ENCODE measurements around the gene SREBF1. TPM values are rescaled to one million over a fixed set of nuclear protein-coding genes. Genes with fewer than 3 reads are reported as not detected.

Gene SREBF1
- total RNA-seq, 1 donor from 2014 or later, result 171 TPM

GRCh38 chr17:17841601-17842025, 4.8 kb upstream of the SREBF1 start:
- no peak overlapping the region for H3K27ac Mint-ChIP-seq
- intact Hi-C loops (cut with micrococcal nuclease), result no loop called here
- H3K36me3 Mint-ChIP-seq (ENCODE audit: low read depth), result peaks cover 2% of the 10 kb centered on the region
- no peaks in the 10 kb centered on the region for H3K9me3 Mint-ChIP-seq
- no peak for DNase-seq
- H3K4me1 Mint-ChIP-seq, result peaks cover 39% of the 10 kb centered on the region
- H3K27me3 Mint-ChIP-seq, result no peaks in the 10 kb centered on the region
- H3K4me3 Mint-ChIP-seq, result no peak overlapping the region

GRCh38 chr17:17840751-17841591, 4.2 kb upstream of the SREBF1 start:
- Mint-ChIP-seq H3K36me3 (ENCODE audit: low read depth) (peaks cover 1% of the 10 kb centered on the region), H3K27me3 (no peaks in the 10 kb centered on the region), H3K27ac (peak overlapping the region; percentile 93), H3K9me3 (no peaks in the 10 kb centered on the region), H3K4me3 (peak overlapping the region; percentile 81), H3K4me1 (peaks cover 38% of the 10 kb centered on the region)
- peak; percentile 71 for DNase-seq
- intact Hi-C loops (cut with micrococcal nuclease), result loop anchor here (1.0 kb wide), 1 partner anchor 8 kb away; no protein-coding TSS in a partner anchor

- Mint-ChIP-seq H3K36me3 (ENCODE audit: low read depth) (peaks cover 5% of the 10 kb centered on the region), H3K9me3 (no peaks in the 10 kb centered on the region), H3K27ac (peak overlapping the region; percentile 93), H3K27me3 (no peaks in the 10 kb centered on the region), H3K4me3 (peak overlapping the region; percentile 84), H3K4me1 (peaks cover 46% of the 10 kb centered on the region)
- intact Hi-C loops (cut with micrococcal nuclease), result loop anchor here (1.0 to 5.0 kb wide), 2 partner anchors 9 to 477 kb away; partner anchors contain the start of gene SMCR8
- DNase-seq, result peak; percentile 95
These were observed 3.3 kb upstream of the SREBF1 start for GRCh38 chr17:17839791-17840707.

- peak overlapping the region; percentile 98 for H3K4me3 Mint-ChIP-seq
- H3K27me3 Mint-ChIP-seq, result no peaks in the 10 kb centered on the region
- H3K27ac Mint-ChIP-seq, result peak overlapping the region; percentile 93
- H3K4me1 Mint-ChIP-seq, result peaks cover 63% of the 10 kb centered on the region
- intact Hi-C loops (cut with micrococcal nuclease), result loop anchor here (1.0 to 5.0 kb wide), 2 partner anchors 19 to 479 kb away; partner anchors contain the start of gene SMCR8
- H3K9me3 Mint-ChIP-seq, result no peaks in the 10 kb centered on the region
- peaks cover 21% of the 10 kb centered on the region for H3K36me3 Mint-ChIP-seq (ENCODE audit: low read depth)
- peak; percentile 75 for DNase-seq
These were observed 1.5 kb upstream of the SREBF1 start for GRCh38 chr17:17837966-17838962.

GRCh38 chr17:17837380-17837821, 615 bp upstream of the SREBF1 start:
- H3K4me1 Mint-ChIP-seq, result peaks cover 62% of the 10 kb centered on the region
- H3K36me3 Mint-ChIP-seq (ENCODE audit: low read depth), result peaks cover 21% of the 10 kb centered on the region
- DNase-seq, result no peak
- H3K9me3 Mint-ChIP-seq, result no peaks in the 10 kb centered on the region
- intact Hi-C loops (cut with micrococcal nuclease), result loop anchor here (5.0 kb wide), 1 partner anchor 480 kb away; the partner anchor contains the start of gene SMCR8
- H3K4me3 Mint-ChIP-seq, result peak overlapping the region; percentile 98
- H3K27ac Mint-ChIP-seq, result peak overlapping the region; percentile 93
- H3K27me3 Mint-ChIP-seq, result no peaks in the 10 kb centered on the region

GRCh38 chr17:17836250-17836817, 452 bp downstream of the SREBF1 start:
- H3K27me3 Mint-ChIP-seq, result no peaks in the 10 kb centered on the region
- H3K36me3 Mint-ChIP-seq (ENCODE audit: low read depth), result peaks cover 27% of the 10 kb centered on the region

GRCh38 chr17:17835415-17836249, 1.2 kb downstream of the SREBF1 start:
- H3K9me3 Mint-ChIP-seq, result no peaks in the 10 kb centered on the region
- H3K4me1 Mint-ChIP-seq, result peaks cover 67% of the 10 kb centered on the region
- intact Hi-C loops (cut with micrococcal nuclease), result loop anchor here (1.0 to 5.0 kb wide), 4 partner anchors 14 to 482 kb away; partner anchors contain the start of gene SMCR8
- H3K27me3 Mint-ChIP-seq, result no peaks in the 10 kb centered on the region
- no peak for DNase-seq
- H3K36me3 Mint-ChIP-seq (ENCODE audit: low read depth), result peaks cover 31% of the 10 kb centered on the region
- peak overlapping the region; percentile 95 for H3K27ac Mint-ChIP-seq
- peak overlapping the region; percentile 98 for H3K4me3 Mint-ChIP-seq

More at GRCh38 chr17:17836250-17836817, 452 bp downstream of the SREBF1 start:
- Mint-ChIP-seq H3K4me1 (peaks cover 68% of the 10 kb centered on the region), H3K4me3 (peak overlapping the region; percentile 98), H3K9me3 (no peaks in the 10 kb centered on the region), H3K27ac (peak overlapping the region; percentile 95)
- intact Hi-C loops (cut with micrococcal nuclease), result loop anchor here (1.0 to 5.0 kb wide), 4 partner anchors 13 to 481 kb away; partner anchors contain the start of gene SMCR8
- peak; percentile 99 for DNase-seq

GRCh38 chr17:17834974-17835373, 1.8 kb downstream of the SREBF1 start:
- peaks cover 33% of the 10 kb centered on the region for H3K36me3 Mint-ChIP-seq (ENCODE audit: low read depth)
- peaks cover 67% of the 10 kb centered on the region for H3K4me1 Mint-ChIP-seq

GRCh38 chr17:17833658-17834357, 3.0 kb downstream of the SREBF1 start:
- Mint-ChIP-seq H3K9me3 (no peaks in the 10 kb centered on the region), H3K4me3 (peak overlapping the region; percentile 98), H3K4me1 (peaks cover 63% of the 10 kb centered on the region), H3K36me3 (ENCODE audit: low read depth) (peaks cover 36% of the 10 kb centered on the region), H3K27me3 (no peaks in the 10 kb centered on the region), H3K27ac (peak overlapping the region; percentile 95)
- DNase-seq, result no peak
- intact Hi-C loops (cut with micrococcal nuclease), result loop anchor here (1.0 kb wide), 1 partner anchor 8 kb away; no protein-coding TSS in a partner anchor

More at GRCh38 chr17:17834974-17835373, 1.8 kb downstream of the SREBF1 start:
- Mint-ChIP-seq H3K9me3 (no peaks in the 10 kb centered on the region), H3K27ac (peak overlapping the region; percentile 95), H3K27me3 (no peaks in the 10 kb centered on the region), H3K4me3 (peak overlapping the region; percentile 98)
- no peak for DNase-seq
- intact Hi-C loops (cut with micrococcal nuclease), result loop anchor here (1.0 to 5.0 kb wide), 2 partner anchors 9 to 482 kb away; partner anchors contain the start of gene SMCR8

- peaks cover 64% of the 10 kb centered on the region for H3K4me1 Mint-ChIP-seq
- no peak overlapping the region for H3K4me3 Mint-ChIP-seq
- peak overlapping the region; percentile 64 for H3K27ac Mint-ChIP-seq
- intact Hi-C loops (cut with micrococcal nuclease), result no loop called here
- no peaks in the 10 kb centered on the region for H3K9me3 Mint-ChIP-seq
- no peak for DNase-seq
- no peaks in the 10 kb centered on the region for H3K27me3 Mint-ChIP-seq
- H3K36me3 Mint-ChIP-seq (ENCODE audit: low read depth), result peaks cover 37% of the 10 kb centered on the region
These were observed 4.8 kb downstream of the SREBF1 start for GRCh38 chr17:17832032-17832363.
